Naive B cell (primary cell): ENCODE results near the gene HAUS5. TPM values are rescaled to one million over a fixed set of nuclear protein-coding genes. Genes with fewer than 3 reads are reported as not detected.

ENCODE experiments used
- ATAC-seq, 2 donors: fragments of 150-1000 bp; cut with Tn5 transposase; 2 replicates each; pipeline ENCODE4 v1.10.0; 2021; ENCODE audit warnings: low read depth in 2 of 2, mild to moderate bottlenecking in 2 of 2, moderate library complexity in 2 of 2
- DNase-seq: peaks from one replicate; pipeline ENCODE4 v3.0.0; 2022
- H3K27ac Mint-ChIP-seq, 6 donors: one replicate each; pipeline ENCODE4 v1.8.0; 2020 to 2022; ENCODE audit warnings: mild to moderate bottlenecking in 6 of 6, mixed read lengths in 6 of 6, moderate library complexity in 5 of 6, inconsistent platforms in 2 of 6
- H3K27me3 Mint-ChIP-seq, 3 donors: one replicate each; pipeline ENCODE4 v1.8.0; 2021 to 2022; ENCODE audit warnings: mixed read lengths in 3 of 3, mild to moderate bottlenecking in 1 of 3
- H3K36me3 Mint-ChIP-seq, 2 donors: one replicate each; pipeline ENCODE4 v1.8.0; 2020 to 2022; ENCODE audit warnings: mixed read lengths in 2 of 2, inconsistent platforms in 1 of 2, mild to moderate bottlenecking in 1 of 2
- H3K4me1 Mint-ChIP-seq, 3 donors: one replicate each; pipeline ENCODE4 v1.8.0; 2020 to 2022; ENCODE audit warnings: mixed read lengths in 3 of 3, inconsistent platforms in 1 of 3, mild to moderate bottlenecking in 1 of 3, moderate library complexity in 1 of 3
- H3K4me3 Mint-ChIP-seq, 8 donors: one replicate each; pipeline ENCODE4 v1.8.0; 2020 to 2022; ENCODE audit warnings: mild to moderate bottlenecking in 8 of 8, mixed read lengths in 8 of 8, moderate library complexity in 8 of 8, inconsistent platforms in 2 of 8
- H3K9me3 Mint-ChIP-seq, 7 donors: one replicate each; pipeline ENCODE4 v1.8.0; 2020 to 2022; ENCODE audit warnings: mixed read lengths in 7 of 7, mild to moderate bottlenecking in 5 of 7, inconsistent platforms in 2 of 7, moderate library complexity in 1 of 7
- polyA plus RNA-seq, 6 donors: library from polyadenylated mRNA; unstranded; fragments of 300-500 nt; fragmentation: Illumina TruSeq; gene quantifications; one replicate each; pipeline ENCODE4 v1.2.3, GENCODE V29; 2021; ENCODE audit warnings: low read depth in 6 of 6

The HAUS5 gene, protein sequence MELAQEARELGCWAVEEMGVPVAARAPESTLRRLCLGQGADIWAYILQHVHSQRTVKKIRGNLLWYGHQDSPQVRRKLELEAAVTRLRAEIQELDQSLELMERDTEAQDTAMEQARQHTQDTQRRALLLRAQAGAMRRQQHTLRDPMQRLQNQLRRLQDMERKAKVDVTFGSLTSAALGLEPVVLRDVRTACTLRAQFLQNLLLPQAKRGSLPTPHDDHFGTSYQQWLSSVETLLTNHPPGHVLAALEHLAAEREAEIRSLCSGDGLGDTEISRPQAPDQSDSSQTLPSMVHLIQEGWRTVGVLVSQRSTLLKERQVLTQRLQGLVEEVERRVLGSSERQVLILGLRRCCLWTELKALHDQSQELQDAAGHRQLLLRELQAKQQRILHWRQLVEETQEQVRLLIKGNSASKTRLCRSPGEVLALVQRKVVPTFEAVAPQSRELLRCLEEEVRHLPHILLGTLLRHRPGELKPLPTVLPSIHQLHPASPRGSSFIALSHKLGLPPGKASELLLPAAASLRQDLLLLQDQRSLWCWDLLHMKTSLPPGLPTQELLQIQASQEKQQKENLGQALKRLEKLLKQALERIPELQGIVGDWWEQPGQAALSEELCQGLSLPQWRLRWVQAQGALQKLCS
- polyA plus RNA-seq, result 1 to 10 TPM; 6.7 to 9.8 (median 8.6) TPM

DNA sequence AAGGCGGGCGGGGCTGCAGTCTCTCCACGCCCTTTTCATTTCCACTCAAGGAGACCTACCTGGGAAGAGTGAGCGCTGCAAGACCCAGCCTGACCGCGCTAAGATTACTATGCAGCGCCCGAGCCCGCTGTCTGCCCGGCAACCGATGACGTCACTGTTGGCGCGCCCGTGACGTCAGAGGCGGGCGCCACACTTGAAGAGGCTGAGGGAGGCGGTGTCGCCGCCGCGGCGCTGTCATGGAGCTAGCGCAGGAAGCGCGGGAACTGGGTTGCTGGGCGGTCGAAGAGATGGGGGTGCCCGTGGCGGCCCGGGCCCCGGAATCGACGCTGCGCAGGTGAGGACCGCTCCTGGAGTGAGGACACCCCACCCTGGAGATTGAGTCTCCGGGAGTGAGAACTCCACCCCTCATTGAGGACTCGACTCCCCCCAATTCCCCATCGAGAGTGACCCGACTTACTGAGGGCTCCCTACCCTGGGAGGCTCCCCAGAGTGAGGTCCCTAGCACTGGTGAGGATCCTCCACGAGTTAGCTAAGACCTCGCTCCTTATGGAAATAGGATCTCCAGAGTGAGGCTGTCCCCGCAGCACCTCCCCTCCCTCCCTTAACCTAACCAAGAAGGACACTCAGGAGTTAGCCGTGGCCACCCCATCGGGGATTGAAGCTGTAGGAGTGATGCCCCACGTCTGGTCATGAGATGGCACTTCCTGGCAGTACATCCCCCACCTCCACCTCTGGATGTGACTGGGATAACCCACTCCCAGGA is at the start of gene HAUS5:
HAUS5 (plus strand) TSS at position 177 of the 763 bp plus-strand sequence; CDS start at position 237, 60 bp downstream.
- Mint-ChIP-seq H3K9me3 (peaks cover 0 to 7% (median 4%) of the 10 kb centered on the region in 7 donors), H3K36me3 (peaks cover 6 to 13% of the 10 kb centered on the region in 2 donors), H3K27me3 (no peaks in the 10 kb centered on the region), H3K4me1 (peaks cover 37 to 53% (median 41%) of the 10 kb centered on the region in 3 donors), H3K4me3 (peak within 1 kb of the TSS; percentile 82 to 95 (median 90)), H3K27ac (peak within 1 kb of the TSS; percentile 97 to 99 (median 98))
- ATAC-seq, result peak; percentile 65 to 72
- peak; percentile 97 for DNase-seq

DNA sequence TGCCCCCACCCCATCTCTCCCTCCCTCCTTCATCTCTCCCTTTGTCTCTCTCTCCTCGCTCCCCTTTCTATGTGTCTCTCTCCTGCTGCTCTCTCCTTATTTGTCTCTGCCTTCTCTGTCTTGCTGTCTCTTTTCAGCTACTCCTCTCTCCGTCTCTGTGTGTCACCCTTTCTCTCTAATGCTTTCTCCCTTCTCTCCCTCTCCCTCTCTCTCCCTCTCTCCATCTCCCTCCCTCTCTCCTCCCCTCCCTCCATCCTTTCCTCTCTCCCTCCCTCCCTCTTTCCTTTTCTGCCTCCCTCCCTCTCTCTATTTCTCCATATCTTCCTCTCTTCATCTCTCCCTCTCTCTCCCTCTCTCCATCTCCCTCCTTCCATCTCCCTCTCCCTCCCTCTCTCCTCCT is 49.8 kb upstream of the HAUS5 start:
- no peak for DNase-seq
- Mint-ChIP-seq H3K4me1 (peaks cover 10 to 12% (median 11%) of the 10 kb centered on the region in 3 donors), H3K9me3 (peaks cover 0 to 6% (median 0%) of the 10 kb centered on the region in 7 donors), H3K36me3 (peaks cover 0 to 19% of the 10 kb centered on the region in 2 donors), H3K27me3 (peaks cover 39 to 73% (median 71%) of the 10 kb centered on the region in 3 donors), H3K27ac (peak overlapping the region in 1 of 6 donors; percentile 11), H3K4me3 (no peak overlapping the region)
- ATAC-seq, result no peak

DNA sequence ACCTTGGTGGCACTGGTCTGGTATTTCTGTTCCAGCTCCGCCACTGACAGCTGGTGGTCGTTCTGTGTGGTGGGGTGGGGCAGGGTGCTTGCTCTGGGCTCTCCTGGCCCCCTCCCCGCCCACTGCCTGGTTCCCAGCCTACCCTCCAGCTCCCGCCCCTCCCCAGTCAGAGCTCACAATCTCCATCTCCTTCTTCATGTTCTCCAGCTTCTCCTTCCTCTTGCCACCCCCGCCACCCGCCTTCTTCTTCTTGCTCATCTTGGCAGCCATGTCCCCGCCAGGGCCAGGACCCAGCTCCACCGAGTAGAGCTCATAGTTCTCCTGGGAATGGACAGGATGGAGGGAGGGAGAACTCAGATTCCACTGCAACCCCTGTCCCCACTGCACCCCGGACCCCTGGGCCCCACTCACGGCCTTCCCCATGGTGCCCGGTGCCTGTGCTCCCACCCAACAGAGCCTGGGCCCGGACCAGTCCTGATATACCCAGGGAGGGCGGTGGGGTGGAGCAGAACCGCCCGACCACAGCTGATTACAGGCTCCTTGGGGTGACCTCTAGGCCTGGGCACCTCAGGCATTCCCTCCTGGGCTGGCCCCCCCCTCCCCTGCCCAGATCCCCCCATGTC is 49.2 kb upstream of the HAUS5 start, which contains the start of gene ATP4A:
ATP4A (minus strand) TSS at position 452 of the 623 bp plus-strand sequence; CDS start at position 423, 29 bp downstream.
- peaks cover 37 to 69% (median 67%) of the 10 kb centered on the region in 3 donors for H3K27me3 Mint-ChIP-seq
- H3K4me3 Mint-ChIP-seq, result no peak within 1 kb of the TSS
- DNase-seq, result no peak
- ATAC-seq, result no peak
- peaks cover 7 to 11% (median 9%) of the 10 kb centered on the region in 3 donors for H3K4me1 Mint-ChIP-seq
- H3K36me3 Mint-ChIP-seq, result peaks cover 0 to 19% of the 10 kb centered on the region in 2 donors
- H3K9me3 Mint-ChIP-seq, result peaks cover 0 to 6% (median 0%) of the 10 kb centered on the region in 7 donors
- H3K27ac Mint-ChIP-seq, result peak within 1 kb of the TSS in 2 of 6 donors; percentile 11 to 87

DNA sequence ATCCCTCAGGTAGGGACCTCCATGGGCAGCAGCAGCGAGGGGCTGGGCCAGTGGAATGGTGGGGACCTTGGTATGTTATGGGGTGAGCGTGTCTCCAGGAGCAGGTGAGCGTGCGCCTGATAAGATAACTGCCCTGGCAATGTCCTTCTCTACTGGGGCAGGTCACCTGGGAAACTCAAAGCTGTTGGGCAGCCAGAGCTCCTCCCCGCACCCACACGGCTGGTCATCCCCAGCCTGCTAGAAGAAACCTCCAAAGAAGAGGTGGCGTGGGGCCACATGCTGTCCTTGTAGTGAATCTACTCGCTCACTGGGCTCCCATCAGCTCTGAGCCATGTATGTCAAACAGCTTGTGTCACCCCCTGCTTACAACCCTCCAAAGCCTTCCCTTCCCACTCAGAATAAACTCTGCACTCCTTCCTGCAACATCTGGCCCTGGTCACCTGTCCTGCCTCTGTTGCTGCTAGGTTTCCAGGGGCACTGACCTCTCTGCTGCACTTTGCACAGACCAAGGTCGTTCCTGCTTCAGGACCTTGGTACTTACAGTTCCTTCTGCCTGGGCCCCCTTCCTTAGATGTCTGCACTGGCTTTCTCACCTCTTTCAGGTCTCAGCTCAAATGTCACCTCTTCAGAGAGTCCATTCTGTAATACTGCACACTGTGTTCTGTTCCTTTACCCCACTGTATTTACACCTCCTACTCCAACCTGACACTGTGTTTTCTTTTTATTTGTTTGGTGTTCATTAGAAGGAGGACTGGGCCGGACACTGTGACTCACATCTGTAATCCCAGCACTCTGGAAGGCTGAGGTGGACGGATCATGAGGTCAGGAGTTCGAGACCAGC is 47.3 kb upstream of the HAUS5 start:
- Mint-ChIP-seq H3K9me3 (no peaks in the 10 kb centered on the region), H3K4me1 (peaks cover 0 to 2% (median 0%) of the 10 kb centered on the region in 3 donors), H3K27ac (no peak overlapping the region), H3K36me3 (peaks cover 0 to 11% of the 10 kb centered on the region in 2 donors), H3K4me3 (no peak overlapping the region), H3K27me3 (peaks cover 35 to 68% (median 62%) of the 10 kb centered on the region in 3 donors)
- ATAC-seq (no peak), DNase-seq (no peak)

DNA sequence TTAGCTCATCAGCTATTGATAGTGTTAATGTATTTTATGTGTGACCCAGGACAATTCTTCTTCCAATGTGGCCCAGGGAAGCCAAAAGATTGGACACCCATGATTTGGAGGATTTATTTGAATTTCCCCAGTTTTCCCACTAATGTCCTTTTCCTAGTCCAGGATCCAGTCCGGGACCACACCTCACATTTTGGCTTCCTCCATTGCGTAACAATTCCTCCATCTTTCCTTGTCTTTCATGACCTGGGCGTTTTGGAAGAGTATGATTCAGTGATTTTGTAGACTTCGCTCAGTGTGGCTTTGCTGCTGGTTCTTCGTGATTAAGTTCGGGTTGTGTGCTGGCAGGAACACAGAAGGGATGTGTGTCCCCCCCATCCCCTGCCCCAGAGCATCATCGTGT is 45.8 kb upstream of the HAUS5 start:
- ATAC-seq (no peak), DNase-seq (no peak)
- no peak overlapping the region for H3K4me3 Mint-ChIP-seq
- H3K9me3 Mint-ChIP-seq, result no peaks in the 10 kb centered on the region
- H3K4me1 Mint-ChIP-seq, result peaks cover 0 to 2% (median 0%) of the 10 kb centered on the region in 3 donors
- H3K27ac Mint-ChIP-seq, result no peak overlapping the region
- H3K27me3 Mint-ChIP-seq, result peaks cover 23 to 67% (median 60%) of the 10 kb centered on the region in 3 donors
- peaks cover 0 to 11% of the 10 kb centered on the region in 2 donors for H3K36me3 Mint-ChIP-seq

DNA sequence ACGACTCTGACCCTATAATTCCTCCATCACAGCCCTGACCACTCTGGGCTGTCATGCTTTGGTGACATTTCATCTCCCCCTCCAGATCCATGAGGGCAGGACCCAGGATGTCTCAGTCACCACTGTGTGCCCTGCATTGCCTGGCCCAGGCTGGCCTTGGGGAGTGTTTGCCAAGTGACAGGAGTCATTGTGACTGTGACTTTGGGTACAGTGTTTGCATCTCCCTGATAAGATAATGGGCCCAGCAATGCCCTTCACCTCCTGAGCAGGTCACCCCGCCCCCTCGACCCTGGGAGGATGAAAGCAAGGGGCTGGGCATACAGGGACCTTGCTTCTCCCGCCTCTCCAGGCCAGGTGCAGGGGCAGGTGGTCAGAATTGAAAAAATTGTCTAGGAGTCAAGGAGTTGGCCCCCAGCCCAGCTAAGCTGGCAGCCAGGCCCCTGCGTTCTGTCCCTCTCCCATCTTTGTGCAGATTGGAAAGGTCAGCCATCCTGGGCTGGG is 43.2 kb upstream of the HAUS5 start:
- H3K27ac Mint-ChIP-seq, result no peak overlapping the region

DNA sequence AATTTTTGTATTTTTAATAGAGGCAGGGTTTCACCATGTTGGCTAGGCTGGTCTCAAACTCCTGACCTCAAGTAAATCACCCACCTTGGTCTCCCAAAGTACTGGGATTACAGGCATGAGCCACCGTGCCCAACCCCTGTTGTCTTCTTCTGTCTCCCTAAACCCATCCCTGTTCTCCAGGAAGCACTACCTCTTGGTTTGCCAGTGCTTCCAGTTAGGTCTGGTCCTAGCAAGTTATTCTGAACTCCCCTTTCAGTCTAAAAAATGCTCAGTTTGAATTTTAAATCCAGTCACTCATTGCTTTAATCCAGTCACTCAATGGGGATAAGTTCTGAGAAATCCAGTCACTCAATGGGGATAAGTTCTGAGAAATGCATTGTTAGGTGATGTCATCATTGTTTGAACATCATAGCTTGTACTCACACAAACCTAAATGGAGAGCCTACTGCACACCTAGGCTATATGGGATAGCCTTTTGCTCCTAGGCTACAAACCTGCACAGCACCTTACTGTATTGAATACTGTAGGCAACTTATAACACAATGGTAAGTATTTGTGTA is 41.0 kb upstream of the HAUS5 start:
- H3K27me3 Mint-ChIP-seq, result peaks cover 11 to 54% (median 37%) of the 10 kb centered on the region in 3 donors
- ATAC-seq, result no peak
- no peak overlapping the region for H3K4me3 Mint-ChIP-seq
- H3K4me1 Mint-ChIP-seq, result no peaks in the 10 kb centered on the region
- H3K9me3 Mint-ChIP-seq, result peaks cover 4 to 30% (median 19%) of the 10 kb centered on the region in 7 donors
- peaks cover 12 to 15% of the 10 kb centered on the region in 2 donors for H3K36me3 Mint-ChIP-seq
- DNase-seq, result no peak
- H3K27ac Mint-ChIP-seq, result no peak overlapping the region

More for the DNA sequence above, 43.2 kb upstream of the HAUS5 start:
- Mint-ChIP-seq H3K4me1 (no peaks in the 10 kb centered on the region), H3K9me3 (peaks cover 0 to 10% (median 3%) of the 10 kb centered on the region in 7 donors), H3K36me3 (no peaks in the 10 kb centered on the region), H3K27me3 (peaks cover 11 to 55% (median 45%) of the 10 kb centered on the region in 3 donors), H3K4me3 (no peak overlapping the region)
- ATAC-seq, result no peak
- no peak for DNase-seq

DNA sequence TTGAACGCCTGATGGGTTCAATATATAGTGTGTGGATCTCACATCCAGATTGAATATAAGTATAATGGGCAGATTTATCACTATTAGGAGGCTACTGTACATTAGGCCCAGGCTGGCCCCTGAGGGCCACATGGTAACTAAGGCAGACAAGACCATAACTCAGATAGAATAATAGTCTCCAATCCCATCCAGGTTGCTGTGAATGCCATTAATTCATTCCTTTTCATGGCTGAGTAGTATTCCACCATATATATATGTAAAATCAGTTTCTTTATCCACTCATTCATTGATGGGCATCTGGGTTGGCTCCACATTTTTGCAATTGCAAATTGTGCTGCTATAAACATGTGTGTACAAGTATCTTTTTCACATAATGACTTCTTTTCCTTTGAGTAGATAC is 34.6 kb upstream of the HAUS5 start:
- peak overlapping the region in 1 of 8 donors; percentile 2 for H3K4me3 Mint-ChIP-seq
- ATAC-seq, result no peak
- H3K27me3 Mint-ChIP-seq, result peaks cover 12 to 29% (median 23%) of the 10 kb centered on the region in 3 donors
- no peaks in the 10 kb centered on the region for H3K4me1 Mint-ChIP-seq
- peak overlapping the region in 1 of 6 donors; percentile 72 for H3K27ac Mint-ChIP-seq
- H3K36me3 Mint-ChIP-seq, result peaks cover 20 to 21% of the 10 kb centered on the region in 2 donors
- DNase-seq, result no peak
- peaks cover 11 to 47% (median 32%) of the 10 kb centered on the region in 7 donors for H3K9me3 Mint-ChIP-seq

DNA sequence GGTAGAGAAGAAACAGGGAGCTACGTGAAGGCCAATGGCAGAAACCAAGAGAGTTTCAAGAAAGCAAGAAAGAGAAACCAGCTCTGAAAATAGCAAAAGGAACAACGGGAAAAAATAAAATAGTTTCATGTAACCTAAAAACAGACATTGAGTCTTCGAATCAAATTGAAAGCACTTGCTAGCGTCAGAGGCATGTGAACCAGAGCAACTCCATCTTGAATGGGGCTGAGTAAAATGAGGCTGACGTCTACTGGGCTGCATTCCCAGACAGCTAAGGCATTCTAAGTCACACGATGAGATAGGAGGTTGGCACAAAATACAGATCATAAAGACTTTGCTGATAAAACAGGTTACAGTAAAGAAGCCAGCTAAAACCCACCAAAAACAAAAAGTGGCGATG is 33.8 kb upstream of the HAUS5 start:
- peaks cover 11 to 45% (median 30%) of the 10 kb centered on the region in 7 donors for H3K9me3 Mint-ChIP-seq
- ATAC-seq, result no peak
- peaks cover 12 to 33% (median 26%) of the 10 kb centered on the region in 3 donors for H3K27me3 Mint-ChIP-seq
- no peak for DNase-seq
- no peak overlapping the region for H3K4me3 Mint-ChIP-seq
- no peak overlapping the region for H3K27ac Mint-ChIP-seq
- peaks cover 20 to 21% of the 10 kb centered on the region in 2 donors for H3K36me3 Mint-ChIP-seq
- H3K4me1 Mint-ChIP-seq, result no peaks in the 10 kb centered on the region

DNA sequence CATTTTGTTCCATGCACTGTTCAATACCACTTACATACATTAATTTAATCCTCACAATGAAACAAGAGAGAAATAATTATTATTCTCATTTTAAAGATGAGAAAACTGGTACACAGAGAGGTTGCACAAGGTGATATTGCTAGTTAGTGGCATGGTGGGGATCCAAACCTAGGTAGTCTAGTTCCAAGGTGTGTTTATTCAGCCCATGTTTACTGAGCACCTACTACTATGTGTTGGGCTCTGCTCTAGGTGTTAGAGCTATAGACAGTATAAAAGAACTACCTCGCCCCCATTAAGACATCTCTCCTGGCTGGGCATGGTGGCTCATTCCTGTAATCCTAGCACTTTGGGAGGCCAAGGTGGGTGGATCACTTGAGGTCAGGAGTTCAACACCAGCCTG is 29.8 kb upstream of the HAUS5 start:
- peaks cover 16 to 58% (median 36%) of the 10 kb centered on the region in 3 donors for H3K27me3 Mint-ChIP-seq
- no peak overlapping the region for H3K27ac Mint-ChIP-seq
- H3K36me3 Mint-ChIP-seq, result no peaks in the 10 kb centered on the region
- peaks cover 0 to 8% (median 3%) of the 10 kb centered on the region in 7 donors for H3K9me3 Mint-ChIP-seq
- H3K4me3 Mint-ChIP-seq, result no peak overlapping the region
- DNase-seq (no peak), ATAC-seq (no peak)
- H3K4me1 Mint-ChIP-seq, result no peaks in the 10 kb centered on the region

DNA sequence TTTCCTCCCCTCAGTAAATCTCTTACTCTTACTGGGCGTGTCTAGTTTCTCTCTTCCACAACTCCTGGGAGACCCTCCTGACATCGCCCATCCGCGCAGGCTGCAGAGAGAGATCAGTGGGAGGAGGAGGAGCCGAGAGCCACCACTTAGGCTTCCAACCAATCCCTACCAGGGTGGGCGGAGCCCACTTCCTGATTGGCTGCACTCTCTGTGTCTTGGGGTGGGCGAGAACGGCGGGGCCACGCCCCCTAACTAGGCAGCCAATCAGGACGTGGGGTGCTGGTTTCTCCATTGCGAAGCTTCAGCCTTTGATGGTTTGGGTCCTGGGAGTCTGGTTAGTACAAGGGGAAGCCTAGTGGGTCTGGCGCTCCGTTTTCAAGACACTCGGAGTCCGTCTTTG is 26.7 kb upstream of the HAUS5 start, which contains the start of gene PMIS2:
PMIS2 (plus strand) TSS at position 326 of the 400 bp plus-strand sequence. CDS start 87 bp downstream, outside the sequence.
- Mint-ChIP-seq H3K27ac (peak within 1 kb of the TSS in 1 of 6 donors; percentile 73), H3K4me3 (no peak within 1 kb of the TSS), H3K9me3 (peaks cover 0 to 4% (median 0%) of the 10 kb centered on the region in 7 donors), H3K27me3 (peaks cover 15 to 62% (median 40%) of the 10 kb centered on the region in 3 donors), H3K4me1 (no peaks in the 10 kb centered on the region), H3K36me3 (no peaks in the 10 kb centered on the region)
- no peak for DNase-seq
- peak; percentile 49 to 52 for ATAC-seq
